ENCODE results near the gene SCN11A.

Gene SCN11A

GRCh38 chr3:39051649-39052561 lies at the start of gene SCN11A, which contains the start of gene WDR48:
SCN11A (minus strand) TSS chr3:39051944; CDS start chr3:38950362, 101,582 bp downstream.
WDR48 (plus strand) TSS chr3:39052016; CDS start chr3:39052026, 10 bp downstream.
- DNase-seq, result peak; percentile 60 to 97 (median 89)

GRCh38 chr3:39101022-39101689 lies 49.4 kb upstream of the SCN11A start:
- peak in 1 of 56 donors; percentile 10 for DNase-seq

- no peak for DNase-seq
Observed at GRCh38 chr3:39100500-39100886, 48.7 kb upstream of the SCN11A start.

GRCh38 chr3:39099738-39100499 lies 48.2 kb upstream of the SCN11A start:
- no peak for DNase-seq

- no peak for DNase-seq
Observed at GRCh38 chr3:39099242-39099641, 47.5 kb upstream of the SCN11A start.

GRCh38 chr3:39098473-39099000 lies 46.8 kb upstream of the SCN11A start:
- DNase-seq, result no peak

GRCh38 chr3:39097716-39098472 lies 46.1 kb upstream of the SCN11A start:
- no peak for DNase-seq

GRCh38 chr3:39096775-39097174 lies 45.0 kb upstream of the SCN11A start:
- DNase-seq, result peak in 21 of 56 donors; percentile 9 to 58 (median 25)

GRCh38 chr3:39095778-39096177 lies 44.0 kb upstream of the SCN11A start:
- DNase-seq, result peak in 2 of 56 donors; percentile 20 to 23

GRCh38 chr3:39094851-39095677 lies 43.3 kb upstream of the SCN11A start:
- no peak for DNase-seq

GRCh38 chr3:39090922-39091321 lies 39.2 kb upstream of the SCN11A start:
- DNase-seq, result no peak

- no peak for DNase-seq
Observed at GRCh38 chr3:39088889-39089288, 37.1 kb upstream of the SCN11A start.

- no peak for DNase-seq
Observed at GRCh38 chr3:39088456-39088855, 36.7 kb upstream of the SCN11A start.

GRCh38 chr3:39086144-39086543 lies 34.4 kb upstream of the SCN11A start:
- DNase-seq, result no peak

- DNase-seq, result no peak
Observed at GRCh38 chr3:39082666-39083313, 31.0 kb upstream of the SCN11A start.

- no peak for DNase-seq
Observed at GRCh38 chr3:39080026-39080425, 28.3 kb upstream of the SCN11A start.

- no peak for DNase-seq
Observed at GRCh38 chr3:39079530-39079929, 27.8 kb upstream of the SCN11A start.

- DNase-seq, result no peak
Observed at GRCh38 chr3:39075910-39076309, 24.2 kb upstream of the SCN11A start.

GRCh38 chr3:39068556-39068955 lies 16.8 kb upstream of the SCN11A start:
- DNase-seq, result no peak

All from nucleus accumbens (tissue), 56 donors.